BLaER1 (cell line): ENCODE data around the gene IL20RB.
"Not testable (repeated sequence)": the region's sequence is repeated elsewhere in the genome, so short reads cannot be mapped to it uniquely, and the experiment has no call there.

Source experiments
- H3K27ac ChIP-seq: shearing (Covaris generic); formaldehyde crosslinking; 2 replicates; pipeline ENCODE4 v1.8.1; 2022
- H3K27me3 ChIP-seq: shearing (Covaris generic); formaldehyde crosslinking; 2 replicates; pipeline ENCODE4 v1.8.1; 2022
- H3K36me3 ChIP-seq: shearing (Covaris generic); formaldehyde crosslinking; 2 replicates; pipeline ENCODE4 v1.8.1; 2022
- H3K4me1 ChIP-seq: shearing (Covaris generic); formaldehyde crosslinking; 2 replicates; pipeline ENCODE4 v1.8.1; 2022
- H3K4me2 ChIP-seq: shearing (Covaris generic); formaldehyde crosslinking; 2 replicates; pipeline ENCODE4 v1.8.1; 2022
- H3K4me3 ChIP-seq: shearing (Covaris generic); formaldehyde crosslinking; 2 replicates; pipeline ENCODE4 v1.8.1; 2022
- H3K9ac ChIP-seq: shearing (Covaris generic); formaldehyde crosslinking; 2 replicates; pipeline ENCODE4 v1.8.1; 2022
- H3K9me3 ChIP-seq: shearing (Covaris generic); formaldehyde crosslinking; 2 replicates; pipeline ENCODE4 v1.8.1; 2022
- H4K20me1 ChIP-seq: shearing (Covaris generic); formaldehyde crosslinking; 2 replicates; pipeline ENCODE4 v1.8.1; 2022
- Cebpa-rat ChIP-seq: shearing (Covaris generic); IDR thresholded peaks from 2 replicates; pipeline ENCODE4 v1.8.1; 2022

Gene IL20RB

GRCh38 chr3:136994772-136995516, 37.2 kb downstream of the IL20RB start:
- no peaks in the 10 kb centered on the region for H3K9me3 ChIP-seq
- H3K4me1 ChIP-seq, result peaks cover 11% of the 10 kb centered on the region
- no peak overlapping the region for H3K4me2 ChIP-seq
- H3K27ac ChIP-seq, result no peak overlapping the region
- no peak overlapping the region for H3K9ac ChIP-seq
- no peaks in the 10 kb centered on the region for H4K20me1 ChIP-seq
- no peak overlapping the region for H3K4me3 ChIP-seq
- no peaks in the 10 kb centered on the region for H3K27me3 ChIP-seq
- H3K36me3 ChIP-seq, result no peaks in the 10 kb centered on the region
- no peak for TF ChIP-seq Cebpa-rat

- no peak for TF ChIP-seq Cebpa-rat
- Histone ChIP-seq H3K36me3 (no peaks in the 10 kb centered on the region), H3K9ac (no peak overlapping the region), H3K9me3 (no peaks in the 10 kb centered on the region), H3K27ac (no peak overlapping the region), H3K4me2 (peak overlapping the region; percentile 7), H3K4me3 (no peak overlapping the region), H3K4me1 (peaks cover 11% of the 10 kb centered on the region), H3K27me3 (no peaks in the 10 kb centered on the region), H4K20me1 (no peaks in the 10 kb centered on the region)
Measured at GRCh38 chr3:136995652-136996051, 37.9 kb downstream of the IL20RB start.

GRCh38 chr3:137000039-137000438, 42.3 kb downstream of the IL20RB start:
- Histone ChIP-seq H3K4me1 (peaks cover 17% of the 10 kb centered on the region), H3K36me3 (no peaks in the 10 kb centered on the region), H3K27ac (no peak overlapping the region), H3K4me3 (no peak overlapping the region), H3K27me3 (no peaks in the 10 kb centered on the region), H3K9me3 (no peaks in the 10 kb centered on the region), H3K9ac (no peak overlapping the region), H3K4me2 (no peak overlapping the region), H4K20me1 (no peaks in the 10 kb centered on the region)
- no peak for TF ChIP-seq Cebpa-rat

- not testable (repeated sequence) for H4K20me1 ChIP-seq, H3K9me3 ChIP-seq, H3K27ac ChIP-seq, H3K4me3 ChIP-seq, H3K27me3 ChIP-seq, H3K4me2 ChIP-seq, H3K36me3 ChIP-seq, H3K9ac ChIP-seq
- H3K4me1 ChIP-seq, result peaks cover 19% of the 10 kb centered on the region
Measured at GRCh38 chr3:137007376-137007775, 49.6 kb downstream of the IL20RB start.

GRCh38 chr3:137008131-137008530, 50.3 kb downstream of the IL20RB start:
- Histone ChIP-seq H4K20me1 (no peaks in the 10 kb centered on the region), H3K9me3 (no peaks in the 10 kb centered on the region), H3K36me3 (no peaks in the 10 kb centered on the region), H3K27ac (no peak overlapping the region), H3K9ac (no peak overlapping the region), H3K4me3 (no peak overlapping the region), H3K27me3 (no peaks in the 10 kb centered on the region), H3K4me2 (no peak overlapping the region), H3K4me1 (peaks cover 22% of the 10 kb centered on the region)
- TF ChIP-seq Cebpa-rat, result no peak

- H3K4me3 ChIP-seq, result no peak overlapping the region
- TF ChIP-seq Cebpa-rat, result no peak
Measured at GRCh38 chr3:137008976-137009375, 51.2 kb downstream of the IL20RB start.

GRCh38 chr3:137010137-137010536, 52.4 kb downstream of the IL20RB start:
- Histone ChIP-seq H3K27me3 (no peaks in the 10 kb centered on the region), H3K27ac (no peak overlapping the region), H3K36me3 (no peaks in the 10 kb centered on the region), H3K9ac (no peak overlapping the region), H3K9me3 (no peaks in the 10 kb centered on the region), H3K4me2 (no peak overlapping the region), H3K4me1 (peaks cover 16% of the 10 kb centered on the region), H4K20me1 (no peaks in the 10 kb centered on the region), H3K4me3 (no peak overlapping the region)
- no peak for TF ChIP-seq Cebpa-rat

More at GRCh38 chr3:137008976-137009375, 51.2 kb downstream of the IL20RB start:
- Histone ChIP-seq H4K20me1 (no peaks in the 10 kb centered on the region), H3K27me3 (no peaks in the 10 kb centered on the region), H3K9me3 (no peaks in the 10 kb centered on the region), H3K4me1 (peaks cover 16% of the 10 kb centered on the region), H3K36me3 (no peaks in the 10 kb centered on the region), H3K4me2 (no peak overlapping the region), H3K27ac (no peak overlapping the region), H3K9ac (no peak overlapping the region)

- H3K9ac ChIP-seq, result no peak overlapping the region
- peak overlapping the region; percentile 38; the same call in 1 of the 2 replicates for H3K4me2 ChIP-seq
- H3K4me1 ChIP-seq, result peaks cover 16% of the 10 kb centered on the region
- no peak for TF ChIP-seq Cebpa-rat
- H3K4me3 ChIP-seq, result no peak overlapping the region
- no peaks in the 10 kb centered on the region for H4K20me1 ChIP-seq
- H3K36me3 ChIP-seq, result no peaks in the 10 kb centered on the region
- no peaks in the 10 kb centered on the region for H3K27me3 ChIP-seq
- no peak overlapping the region for H3K27ac ChIP-seq
- no peaks in the 10 kb centered on the region for H3K9me3 ChIP-seq
Measured at GRCh38 chr3:137011153-137011552, 53.4 kb downstream of the IL20RB start.

- no peaks in the 10 kb centered on the region for H4K20me1 ChIP-seq
- peaks cover 16% of the 10 kb centered on the region for H3K4me1 ChIP-seq
- no peak for TF ChIP-seq Cebpa-rat
- no peak overlapping the region for H3K27ac ChIP-seq
- no peaks in the 10 kb centered on the region for H3K27me3 ChIP-seq
- peak overlapping the region; percentile 38 for H3K4me2 ChIP-seq
- H3K9ac ChIP-seq, result no peak overlapping the region; the same call in 1 of the 2 replicates
- no peaks in the 10 kb centered on the region for H3K36me3 ChIP-seq
- H3K9me3 ChIP-seq, result no peaks in the 10 kb centered on the region
- no peak overlapping the region for H3K4me3 ChIP-seq
Measured at GRCh38 chr3:137012097-137012501, 54.3 kb downstream of the IL20RB start.

- H3K27me3 ChIP-seq, result no peaks in the 10 kb centered on the region
- no peak for TF ChIP-seq Cebpa-rat
- peak overlapping the region; percentile 62; the same call in 1 of the 2 replicates for H3K9ac ChIP-seq
- H3K9me3 ChIP-seq, result no peaks in the 10 kb centered on the region
- H3K27ac ChIP-seq, result 0 out of 2 replicates have a peak overlapping the region, but pooled peaks have one; percentile 1
- peak overlapping the region; percentile 62 for H3K4me3 ChIP-seq
- H4K20me1 ChIP-seq, result no peaks in the 10 kb centered on the region
- peak overlapping the region; percentile 75 for H3K4me2 ChIP-seq
- peaks cover 16% of the 10 kb centered on the region for H3K4me1 ChIP-seq
- H3K36me3 ChIP-seq, result no peaks in the 10 kb centered on the region
Measured at GRCh38 chr3:137013951-137014688, 56.3 kb downstream of the IL20RB start.

- H4K20me1 ChIP-seq, H3K4me3 ChIP-seq, H3K36me3 ChIP-seq, H3K27me3 ChIP-seq, H3K9ac ChIP-seq, H3K27ac ChIP-seq, H3K9me3 ChIP-seq, H3K4me2 ChIP-seq, H3K4me1 ChIP-seq: not testable (repeated sequence)
Measured at GRCh38 chr3:137017316-137017715, 59.5 kb downstream of the IL20RB start.
